ENCODE measurements around the gene NOP53. TPM values are rescaled to one million over a fixed set of nuclear protein-coding genes. Genes with fewer than 3 reads are reported as not detected.

NOP53 gene
- total RNA-seq, 3 donors from 2014 or later (not counting 1 experiment from before 2014, with no cell fraction given) = 416 to 445 (median 428) TPM

- intact Hi-C loops (cut with micrococcal nuclease) = no loop called here
- no peaks in the 10 kb centered on the region for H3K36me3 ChIP-seq (ENCODE audit: control insufficient read depth, insufficient read depth, low read length)
- H3K4me1 ChIP-seq (ENCODE audit: control insufficient read depth, insufficient read depth, low read length) = no peaks in the 10 kb centered on the region
- Mint-ChIP-seq H3K4me3 (no peak overlapping the region), H3K4me1 (no peaks in the 10 kb centered on the region), H3K36me3 (no peaks in the 10 kb centered on the region), H3K27me3 (ENCODE audit: low read depth in 2 of 2) (peaks cover 0 to 6% of the 10 kb centered on the region in 2 donors), H3K9me3 (no peaks in the 10 kb centered on the region), H3K27ac (no peak overlapping the region)
- DNase-seq (no peak), ATAC-seq (no peak)
- no peak overlapping the region for H3K27ac ChIP-seq (ENCODE audit: low read length)
- TF ChIP-seq, protein P1, sequence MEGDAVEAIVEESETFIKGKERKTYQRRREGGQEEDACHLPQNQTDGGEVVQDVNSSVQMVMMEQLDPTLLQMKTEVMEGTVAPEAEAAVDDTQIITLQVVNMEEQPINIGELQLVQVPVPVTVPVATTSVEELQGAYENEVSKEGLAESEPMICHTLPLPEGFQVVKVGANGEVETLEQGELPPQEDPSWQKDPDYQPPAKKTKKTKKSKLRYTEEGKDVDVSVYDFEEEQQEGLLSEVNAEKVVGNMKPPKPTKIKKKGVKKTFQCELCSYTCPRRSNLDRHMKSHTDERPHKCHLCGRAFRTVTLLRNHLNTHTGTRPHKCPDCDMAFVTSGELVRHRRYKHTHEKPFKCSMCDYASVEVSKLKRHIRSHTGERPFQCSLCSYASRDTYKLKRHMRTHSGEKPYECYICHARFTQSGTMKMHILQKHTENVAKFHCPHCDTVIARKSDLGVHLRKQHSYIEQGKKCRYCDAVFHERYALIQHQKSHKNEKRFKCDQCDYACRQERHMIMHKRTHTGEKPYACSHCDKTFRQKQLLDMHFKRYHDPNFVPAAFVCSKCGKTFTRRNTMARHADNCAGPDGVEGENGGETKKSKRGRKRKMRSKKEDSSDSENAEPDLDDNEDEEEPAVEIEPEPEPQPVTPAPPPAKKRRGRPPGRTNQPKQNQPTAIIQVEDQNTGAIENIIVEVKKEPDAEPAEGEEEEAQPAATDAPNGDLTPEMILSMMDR (IDR thresholded peaks at IDR 0.05) = no peak
- 88% methylated on average over 6 of the region's 6 CpGs for WGBS (ENCODE audit: insufficient coverage)
- H3K27me3 ChIP-seq (ENCODE audit: control insufficient read depth, insufficient read depth, low read length) = no peaks in the 10 kb centered on the region
- H3K4me3 ChIP-seq (ENCODE audit: low read length) = no peak overlapping the region
- H3K9me3 ChIP-seq (ENCODE audit: control insufficient read depth, insufficient read depth, low read length) = peaks cover 4% of the 10 kb centered on the region
Measured at GRCh38 chr19:47806435-47806834, 61.1 kb downstream of the NOP53 start.

Other genes starting within 250 kb of the NOP53 start
- gene NAPA, start 230.5 kb upstream of the NOP53 start, total RNA-seq = 100 to 1,000 TPM; 192 to 215 (median 192) TPM
- gene ZNF541, start 172.4 kb upstream of the NOP53 start, total RNA-seq = 1 to 10 TPM; 1.5 to 2.0 (median 1.5) TPM
- 10 to 100 TPM; 31.9 to 37.4 (median 34.1) TPM for gene BICRA, start 136.4 kb upstream of the NOP53 start, total RNA-seq
- under 1 TPM; 0.09 to 0.40 (median 0.12) TPM for gene EHD2, start 32.1 kb upstream of the NOP53 start, total RNA-seq
- 100 to 1,000 TPM in 1 of 3 donors, 10 to 100 TPM in 2; 90.5 to 104 (median 97.2) TPM for gene SELENOW, start 33.2 kb downstream of the NOP53 start, total RNA-seq
- not detected for gene TPRX1, start 59.0 kb downstream of the NOP53 start, total RNA-seq
- gene CRX, start 76.4 kb downstream of the NOP53 start, total RNA-seq = not detected
- gene TPRX2, start 113.7 kb downstream of the NOP53 start, total RNA-seq = not detected
- gene SULT2A1, start 140.8 kb downstream of the NOP53 start, total RNA-seq = not detected
- not detected for gene BSPH1, start 246.6 kb downstream of the NOP53 start, total RNA-seq
- gene ELSPBP1, start 249.1 kb downstream of the NOP53 start, total RNA-seq = not detected